MV-4-11 (cell line): ENCODE results near the gene GPR31.

Experiments
- DNase-seq: peaks from one replicate; lab custom pipeline; 2025; lab: John Stamatoyannopoulos, UW

The GPR31 gene

DNA sequence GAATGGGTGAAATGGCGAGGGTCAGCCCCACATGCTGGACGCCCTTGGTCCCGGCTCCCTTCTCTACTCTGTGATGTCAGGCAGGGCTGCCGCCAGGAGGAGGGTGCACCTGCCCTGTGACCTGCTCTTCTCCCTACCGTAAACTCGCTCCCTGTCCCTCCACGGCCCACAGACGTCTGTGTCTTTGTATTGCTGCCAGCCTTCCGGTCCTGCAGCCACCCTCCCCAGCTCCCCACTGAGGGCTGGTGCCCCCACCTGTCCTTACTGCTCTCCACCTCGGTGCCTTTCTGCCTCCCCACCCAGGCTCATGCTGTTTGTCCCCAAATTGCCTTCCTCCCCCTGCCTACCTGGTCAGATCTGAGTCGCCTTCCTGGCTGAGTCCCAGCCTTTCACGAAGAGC, 38.9 kb downstream of the GPR31 start:
- no peak for DNase-seq

DNA sequence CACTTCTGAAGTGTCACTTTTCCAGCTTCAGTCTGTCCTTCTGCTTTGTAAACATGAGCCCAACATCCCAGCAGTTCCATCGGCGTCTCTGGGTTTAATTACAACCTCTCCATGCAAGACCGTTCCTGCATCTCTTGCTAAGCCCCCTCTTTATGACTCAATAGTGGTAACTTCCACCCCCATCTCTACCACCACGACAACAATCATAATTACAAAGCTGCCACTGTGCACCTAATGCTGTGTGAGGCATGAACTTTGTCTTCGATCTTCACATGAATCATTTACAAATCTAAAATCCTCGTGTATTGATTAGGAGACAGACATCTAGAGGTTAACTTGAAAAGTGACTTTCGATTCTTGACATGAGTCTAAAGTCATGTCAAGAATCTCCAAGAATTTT, 39.8 kb downstream of the GPR31 start:
- DNase-seq, result no peak

DNA sequence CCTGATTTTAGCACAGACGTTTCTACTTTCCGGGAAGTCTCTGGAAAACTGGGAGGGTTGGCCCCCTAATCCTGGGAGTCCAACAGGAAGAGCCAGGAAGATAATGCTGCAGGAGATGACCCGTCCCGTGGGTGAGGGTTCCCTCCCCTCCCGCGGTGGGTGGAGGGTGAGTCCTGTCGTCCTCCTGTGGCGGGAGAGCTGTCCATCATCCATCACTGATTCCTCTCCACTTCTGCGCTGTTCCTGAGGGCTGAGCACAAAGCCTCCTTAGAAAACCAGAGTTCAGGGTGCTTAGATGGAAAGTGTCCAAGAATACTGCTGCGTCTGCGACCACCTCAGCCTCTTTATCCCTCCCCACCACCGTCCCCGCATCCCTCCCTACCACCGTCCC, 40.9 kb downstream of the GPR31 start:
- no peak for DNase-seq

DNA sequence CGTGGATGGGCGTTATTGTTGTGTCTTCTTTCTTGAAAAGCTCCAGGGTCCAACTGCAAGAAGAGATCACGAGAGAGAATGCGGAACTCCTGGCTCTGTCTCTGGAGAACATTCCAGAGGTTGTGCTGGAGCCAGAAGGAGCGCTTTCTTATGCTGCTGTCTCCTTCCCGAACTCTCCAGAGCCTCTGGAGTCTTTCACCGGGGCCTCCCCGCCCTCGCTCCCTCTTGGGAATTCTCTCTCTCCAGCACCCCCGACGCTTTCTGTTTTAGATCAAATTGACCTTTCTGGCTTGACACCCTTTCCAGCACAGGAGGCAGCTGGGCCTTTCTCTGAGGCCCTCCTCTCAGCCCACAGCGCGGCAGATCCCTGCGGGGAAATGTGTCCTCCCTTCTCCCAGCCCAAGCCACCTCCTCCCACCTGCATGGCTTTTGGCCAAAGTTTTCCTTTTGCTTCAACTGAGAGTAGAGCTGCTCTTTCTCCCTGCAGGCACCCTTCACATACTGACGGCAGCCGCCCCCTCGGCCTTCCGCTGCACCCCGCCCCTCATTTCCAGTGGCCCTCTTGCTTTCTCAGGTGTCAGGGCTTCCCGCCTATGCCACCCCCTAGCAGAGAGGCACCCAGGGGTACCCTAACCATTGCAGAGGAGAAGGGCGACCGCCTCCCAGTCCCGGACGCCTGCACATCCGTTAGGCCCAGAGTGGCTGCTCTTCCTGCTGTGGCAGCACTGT, 41.5 kb downstream of the GPR31 start:
- no peak for DNase-seq

DNA sequence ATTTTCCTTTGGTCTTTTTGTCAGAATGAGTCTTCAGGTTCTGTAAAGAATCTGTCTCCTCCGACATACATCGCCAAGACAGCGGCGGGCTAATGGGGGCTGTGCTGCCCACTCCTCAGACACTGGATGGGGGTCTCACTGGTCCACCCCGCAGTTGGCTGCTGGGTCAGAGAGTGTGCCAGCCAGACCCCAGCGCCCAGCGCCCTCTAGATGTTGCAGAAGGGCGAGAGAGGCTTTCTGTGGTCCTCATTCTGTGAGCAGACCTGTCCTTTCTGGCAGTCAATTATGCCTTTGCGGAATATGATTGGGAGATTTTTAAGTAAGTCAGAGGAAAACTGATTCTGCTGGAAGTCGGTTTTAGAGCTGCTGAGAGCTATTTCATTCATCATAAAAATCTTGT, 42.7 kb downstream of the GPR31 start:
- no peak for DNase-seq

DNA sequence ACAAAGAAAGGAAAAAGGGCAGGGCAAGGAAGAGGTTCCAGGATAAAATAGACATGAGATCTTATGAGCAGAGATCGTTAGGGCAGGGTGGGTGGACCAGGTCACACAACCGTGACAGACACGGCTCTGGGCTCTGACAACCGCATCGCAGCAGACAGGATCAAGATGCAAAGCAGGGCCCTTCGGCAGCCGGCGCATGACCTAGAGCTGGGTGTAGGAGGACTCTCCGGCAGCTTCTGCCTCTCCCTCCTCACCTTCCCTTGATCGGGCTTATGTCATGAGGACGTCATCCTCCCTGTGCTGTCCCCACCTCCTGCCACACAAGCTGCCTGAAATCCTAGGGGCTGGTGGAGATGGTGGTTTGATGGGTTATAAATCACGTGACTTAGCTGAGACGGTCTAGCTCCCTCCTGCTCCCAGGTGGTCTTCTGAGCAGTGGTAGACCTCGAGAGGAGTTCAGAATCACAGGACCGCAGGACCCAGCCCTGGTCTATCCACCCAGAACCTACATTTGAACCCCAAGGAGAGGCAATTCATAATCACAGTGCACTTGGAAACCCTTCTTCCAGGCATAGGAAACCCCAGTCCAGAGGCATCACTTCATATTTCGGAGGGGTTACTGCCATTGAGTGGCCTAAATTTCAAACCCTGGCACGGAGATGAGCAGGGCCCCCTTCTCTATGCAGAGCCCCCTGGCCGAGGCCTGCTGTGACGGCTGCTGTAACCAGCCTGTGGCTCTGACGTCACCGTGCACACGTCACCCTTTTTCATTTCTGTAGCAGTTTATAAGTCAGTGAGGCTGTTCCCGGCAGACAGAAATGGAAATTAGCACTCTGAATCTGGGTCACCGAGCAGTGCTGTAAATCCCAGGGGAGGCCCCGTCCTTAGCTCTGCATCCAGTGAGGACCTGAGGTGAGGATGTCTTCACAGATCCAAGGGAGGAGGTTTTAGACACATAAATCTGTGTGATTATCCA, 43.6 kb downstream of the GPR31 start:
- DNase-seq, result no peak

DNA sequence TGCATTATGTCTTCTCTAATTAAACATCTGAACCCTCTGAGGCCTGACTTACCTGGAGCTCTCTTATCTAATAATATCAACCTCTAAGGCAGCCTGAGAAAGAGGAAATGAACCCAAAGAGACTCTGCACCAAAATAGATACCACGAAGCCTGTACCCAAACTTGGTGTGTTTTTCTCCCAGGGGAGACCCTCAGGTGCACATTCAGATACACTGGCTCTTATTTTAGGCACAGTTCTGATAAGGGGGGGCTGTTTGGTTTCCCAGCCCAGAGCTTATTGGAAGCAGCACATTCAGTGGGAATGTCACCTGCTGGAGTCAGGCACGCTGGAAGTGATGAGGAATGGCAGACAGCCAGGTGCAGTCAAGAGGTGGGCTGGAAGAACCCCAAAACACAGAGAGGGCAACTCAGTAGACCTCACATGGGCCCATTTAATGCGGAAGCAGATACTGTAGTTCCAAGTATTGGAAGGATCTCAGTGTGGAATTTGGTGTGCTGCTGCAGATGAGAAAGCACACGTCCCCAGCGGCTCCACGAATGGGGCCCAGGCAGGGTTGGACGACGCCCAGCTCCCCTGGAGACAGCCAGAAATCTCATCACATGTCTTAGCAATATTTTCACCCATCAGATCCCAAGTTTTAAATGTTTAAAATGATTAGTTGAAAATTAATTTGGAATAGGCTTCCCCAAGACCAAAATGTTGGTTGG, 44.6 kb downstream of the GPR31 start:
- no peak for DNase-seq

DNA sequence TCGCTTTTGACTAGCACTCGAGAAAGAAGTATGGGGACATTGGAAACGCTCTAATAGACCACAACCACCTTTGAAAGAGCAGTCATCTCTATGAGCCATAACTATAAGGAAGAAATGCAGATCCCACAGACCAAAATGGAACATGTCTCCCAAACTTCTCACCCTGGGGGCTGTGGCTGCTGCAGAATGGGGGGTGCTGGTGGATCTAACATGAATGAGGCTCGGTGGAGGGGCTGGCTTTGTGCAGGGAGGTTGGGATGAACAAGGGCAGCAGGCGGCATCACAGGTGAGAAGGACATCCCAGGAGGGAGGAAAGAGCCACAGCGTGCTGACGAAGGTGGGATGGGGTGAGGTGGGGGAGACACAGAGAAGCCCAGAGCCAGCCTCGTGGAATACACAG, 45.4 kb downstream of the GPR31 start:
- no peak for DNase-seq

DNA sequence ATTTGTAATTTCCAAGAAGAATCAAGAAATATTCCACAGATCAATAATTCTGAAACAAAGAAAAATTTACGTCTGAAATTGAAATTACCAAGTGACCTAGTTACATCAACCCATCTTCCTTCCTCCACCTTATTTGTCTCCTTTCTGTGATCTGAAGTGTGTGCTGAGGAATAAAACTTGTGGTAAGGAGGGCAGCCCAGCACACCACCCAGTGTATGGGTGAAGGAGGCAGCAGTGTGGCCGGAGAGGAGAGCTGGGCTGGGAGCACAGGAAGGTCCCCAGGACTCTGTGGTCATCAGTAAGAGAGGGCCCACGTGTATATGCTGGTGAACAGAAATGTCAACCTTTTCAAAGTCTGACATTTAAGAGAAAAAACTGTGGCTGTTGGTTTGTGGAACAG, 46.2 kb downstream of the GPR31 start:
- no peak for DNase-seq

DNA sequence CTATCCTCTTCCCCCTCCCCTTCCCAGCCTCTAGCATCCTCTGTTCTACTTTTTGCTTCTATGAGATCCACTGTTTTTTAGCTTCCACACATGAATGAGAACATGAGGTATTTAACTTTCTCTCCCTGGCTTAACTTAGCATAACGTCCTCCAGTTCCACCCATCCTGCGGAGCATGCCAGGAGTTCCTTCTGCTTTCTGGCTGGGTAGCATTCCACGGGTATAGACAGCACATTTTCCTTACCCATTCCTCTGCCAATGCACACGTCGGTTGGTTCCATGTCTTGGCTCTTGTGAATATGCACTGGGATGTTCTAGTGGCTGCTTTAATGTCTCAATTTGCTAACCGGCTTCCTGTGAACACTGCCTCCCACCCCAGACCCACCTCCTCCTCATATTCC, 48.1 kb downstream of the GPR31 start:
- DNase-seq, result no peak

DNA sequence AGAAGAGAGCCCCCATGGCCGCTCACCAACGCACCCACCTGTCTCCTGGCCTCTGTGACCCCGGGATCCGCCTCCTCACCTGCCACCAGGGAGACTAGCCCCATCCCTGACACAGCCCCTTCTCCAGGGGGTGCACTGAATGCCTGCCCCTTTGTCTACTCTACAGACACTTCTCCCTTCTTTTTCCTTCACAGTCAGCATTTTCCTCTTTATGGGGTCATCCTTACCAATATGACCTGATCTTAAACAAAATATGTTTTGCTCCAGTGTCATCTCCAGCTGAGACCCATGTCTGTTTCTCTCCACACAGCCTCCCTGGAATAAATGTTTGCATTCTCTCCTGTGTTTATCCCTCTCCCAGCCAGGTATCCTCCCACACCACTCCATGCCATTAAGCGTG, 49.5 kb downstream of the GPR31 start:
- no peak for DNase-seq

DNA sequence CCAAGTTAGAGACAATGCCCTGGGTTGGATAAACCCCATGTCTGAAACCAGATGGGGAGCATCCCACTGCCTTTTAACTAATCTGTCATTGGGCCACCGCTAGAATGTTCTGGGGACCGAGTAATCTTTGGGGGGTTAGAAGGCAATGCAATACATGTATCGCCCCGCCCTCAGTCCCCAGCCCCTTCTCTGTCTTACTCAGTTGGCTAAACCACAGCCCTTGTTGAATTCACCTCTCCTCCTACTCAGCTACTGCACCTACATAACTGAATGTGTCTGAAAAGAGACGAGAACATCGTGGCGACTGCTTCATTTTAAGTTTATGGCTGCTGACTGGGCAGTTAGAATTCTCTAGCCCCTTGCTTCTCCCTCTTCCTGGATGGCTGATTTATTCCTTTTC, 50.0 kb downstream of the GPR31 start:
- no peak for DNase-seq

DNA sequence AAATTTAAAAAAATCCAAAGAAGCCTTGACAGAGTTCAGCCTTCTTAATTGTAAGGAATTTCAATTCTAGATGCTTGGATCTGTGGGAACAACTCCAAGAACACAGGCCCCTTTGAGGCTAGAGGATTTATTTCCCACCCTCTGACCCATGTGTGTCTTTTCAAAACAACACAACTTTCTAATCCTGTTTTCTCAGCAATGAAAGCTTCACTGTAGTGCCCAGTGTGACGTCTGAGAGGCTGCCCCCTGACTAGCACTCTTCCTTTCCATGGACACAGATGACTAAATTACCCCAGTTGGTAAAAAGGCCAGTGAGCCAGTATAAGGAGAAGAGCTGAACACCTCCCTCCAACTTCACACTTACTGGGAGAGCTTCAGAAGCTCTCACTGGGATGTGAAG, 51.4 kb downstream of the GPR31 start:
- no peak for DNase-seq
